ENCODE results near the gene ST6GALNAC3.

ST6GALNAC3 gene

DNA sequence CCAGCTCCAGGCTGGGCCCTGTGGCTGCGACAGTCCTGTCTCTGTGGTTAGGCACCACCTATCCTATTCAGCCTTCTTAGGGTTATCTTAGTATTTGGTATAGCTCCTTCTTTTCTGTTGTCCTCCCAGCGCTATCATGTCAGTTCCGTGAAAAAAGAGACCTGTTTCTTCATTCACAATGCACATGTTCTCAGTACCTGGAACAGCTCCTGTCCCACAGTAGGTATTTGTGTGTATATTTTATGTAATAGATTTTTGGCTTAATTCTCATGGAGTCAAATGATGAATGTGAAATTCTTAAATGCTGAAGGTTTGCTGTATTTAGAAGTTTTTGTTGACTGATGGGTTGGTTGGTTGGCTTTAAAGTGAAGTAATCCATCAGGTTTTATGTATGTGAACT, 279.7 kb downstream of the ST6GALNAC3 start:
- no peak for DNase-seq

DNA sequence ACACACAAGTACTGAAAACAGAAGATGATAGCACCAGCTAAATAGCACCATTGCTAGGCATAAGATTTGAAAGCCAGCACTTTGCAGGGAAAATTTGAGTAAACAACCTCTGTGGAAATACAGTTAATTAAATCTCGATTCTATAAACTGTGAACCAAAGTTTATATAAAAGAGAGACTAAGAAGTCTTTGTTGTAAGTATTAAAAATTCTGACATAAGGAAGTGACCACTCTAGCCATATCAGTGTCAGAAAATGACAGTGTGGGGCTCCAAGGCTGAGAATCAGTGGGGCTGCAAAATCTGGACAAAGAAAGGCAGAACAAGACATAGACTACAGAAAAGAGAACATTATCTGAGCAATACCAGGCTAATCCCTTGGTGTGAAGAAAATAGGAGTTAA, 292.2 kb downstream of the ST6GALNAC3 start:
- DNase-seq = no peak

DNA sequence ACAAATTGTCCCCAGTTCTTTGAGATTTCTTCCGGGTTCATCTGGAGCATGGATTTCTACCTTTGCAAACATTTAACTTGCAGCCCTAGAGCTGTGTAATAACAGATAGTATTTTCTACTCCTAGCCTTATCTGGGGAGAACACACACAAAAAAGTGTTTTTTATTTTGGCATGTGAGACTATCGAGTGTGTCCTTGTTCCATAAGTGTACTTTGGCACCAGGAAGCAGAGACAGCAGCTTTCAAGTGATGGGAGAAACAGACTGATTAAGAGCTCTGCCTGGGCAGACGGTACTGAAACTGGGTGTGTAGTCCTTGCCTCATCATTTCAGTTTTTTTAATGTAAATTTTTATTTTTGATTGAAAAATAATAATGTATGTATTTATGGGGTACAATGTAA, 297.4 kb downstream of the ST6GALNAC3 start:
- no peak for DNase-seq

DNA sequence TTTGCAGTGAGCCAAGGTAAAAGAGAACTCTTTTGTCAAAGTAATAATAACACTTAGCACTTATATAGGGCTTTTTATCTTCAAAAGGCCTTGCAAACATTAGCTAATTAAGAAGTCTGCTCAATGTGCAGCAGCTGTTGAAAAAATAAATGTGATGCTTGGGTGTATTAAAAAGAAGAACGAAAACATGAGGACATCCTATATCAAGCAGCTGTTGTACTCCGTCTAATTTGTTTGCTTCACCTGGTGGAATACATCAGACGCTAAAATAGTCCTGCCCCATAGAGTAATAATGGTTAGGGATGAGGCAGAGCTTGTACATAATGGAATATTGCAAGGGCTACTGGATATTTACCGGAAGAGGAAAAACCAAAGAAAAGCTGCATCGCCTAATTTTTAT, 299.5 kb downstream of the ST6GALNAC3 start:
- DNase-seq = peak; percentile 9

DNA sequence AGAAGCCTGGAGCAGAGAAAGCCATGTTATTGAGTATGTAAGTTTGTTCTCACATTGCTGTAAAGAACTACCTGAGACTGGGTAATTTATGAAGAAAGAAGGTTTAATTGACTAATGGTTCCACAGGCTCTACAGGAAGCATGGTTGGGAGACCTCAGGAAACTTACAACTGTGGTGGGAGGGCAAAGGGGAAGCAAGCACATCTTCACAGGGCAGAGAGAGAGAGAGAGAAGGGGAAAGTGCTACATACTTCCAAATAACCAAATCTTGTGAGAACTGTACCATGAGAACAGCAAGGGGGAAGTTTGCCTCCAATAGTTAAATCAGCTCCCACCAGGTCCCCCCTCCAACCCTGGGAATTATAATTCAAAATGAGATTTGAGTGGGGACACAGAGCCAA, 302.7 kb downstream of the ST6GALNAC3 start:
- DNase-seq = no peak

DNA sequence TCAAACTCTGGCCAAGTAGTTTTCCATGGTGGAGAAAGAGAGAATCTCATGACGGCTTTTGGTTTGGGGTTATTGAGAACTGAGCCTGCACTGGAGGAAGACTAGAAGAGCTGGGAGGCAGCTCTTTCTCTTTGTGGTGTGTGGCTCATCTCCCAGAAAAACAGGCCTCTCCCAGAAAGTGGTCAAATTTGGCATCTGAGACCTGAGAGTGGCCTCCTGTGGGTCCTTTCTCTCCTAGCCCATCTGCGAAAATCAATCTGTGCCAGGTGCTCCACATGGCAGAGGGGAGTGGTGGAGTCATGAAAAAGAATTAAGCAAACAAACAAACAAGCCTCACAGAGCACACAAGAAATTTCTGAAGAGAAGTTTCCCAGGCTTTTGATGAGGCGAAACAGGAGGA, 305.0 kb downstream of the ST6GALNAC3 start:
- no peak for DNase-seq

DNA sequence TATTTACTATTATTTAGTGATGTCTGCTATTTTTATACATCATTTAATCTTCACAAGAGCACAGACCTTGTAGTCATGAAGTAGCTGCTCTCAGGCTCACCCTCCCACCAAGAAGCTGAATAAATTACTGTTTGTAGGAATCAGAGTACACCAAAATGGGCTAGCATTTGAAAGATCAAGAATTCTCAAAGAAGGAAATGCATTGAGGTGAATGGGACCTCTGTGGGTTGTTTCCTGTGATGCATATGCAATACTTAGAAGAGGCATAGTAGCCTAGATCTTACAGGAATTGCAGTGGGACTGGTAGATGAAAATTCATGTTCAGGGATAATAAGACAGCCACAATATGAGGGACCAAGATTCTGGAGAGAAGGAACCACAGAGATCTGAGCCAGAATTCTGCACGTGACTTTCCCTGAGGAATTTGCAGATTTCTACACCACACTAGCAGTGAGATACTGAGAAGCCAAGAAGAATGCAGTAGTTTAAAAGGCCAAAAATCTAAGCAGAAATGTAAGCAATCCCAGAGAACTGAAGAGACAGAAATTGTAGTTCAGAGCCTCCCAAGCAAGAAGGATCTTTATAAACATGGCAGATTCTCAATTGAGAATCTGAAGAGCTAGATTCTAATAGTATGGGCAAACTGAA, 307.0 kb downstream of the ST6GALNAC3 start:
- DNase-seq = no peak

DNA sequence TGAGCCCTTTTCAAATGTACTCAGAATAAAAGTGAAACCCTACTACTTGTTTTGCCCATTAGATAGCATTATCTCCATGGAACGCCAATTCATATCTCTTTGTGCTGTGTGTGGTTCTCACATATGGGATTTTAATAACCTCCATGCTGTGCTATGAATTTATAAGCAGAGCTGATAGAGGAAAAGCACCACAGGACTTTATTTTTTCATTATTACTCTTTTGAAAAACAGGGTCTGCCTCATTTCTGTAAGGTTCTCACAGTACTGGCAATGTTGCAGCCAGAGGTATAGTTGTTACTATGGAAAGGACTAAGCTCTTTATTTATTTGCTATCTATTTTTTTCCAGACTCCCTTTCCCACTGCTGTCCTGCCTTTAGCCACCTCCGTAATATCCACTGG, 313.7 kb downstream of the ST6GALNAC3 start:
- no peak for DNase-seq

DNA sequence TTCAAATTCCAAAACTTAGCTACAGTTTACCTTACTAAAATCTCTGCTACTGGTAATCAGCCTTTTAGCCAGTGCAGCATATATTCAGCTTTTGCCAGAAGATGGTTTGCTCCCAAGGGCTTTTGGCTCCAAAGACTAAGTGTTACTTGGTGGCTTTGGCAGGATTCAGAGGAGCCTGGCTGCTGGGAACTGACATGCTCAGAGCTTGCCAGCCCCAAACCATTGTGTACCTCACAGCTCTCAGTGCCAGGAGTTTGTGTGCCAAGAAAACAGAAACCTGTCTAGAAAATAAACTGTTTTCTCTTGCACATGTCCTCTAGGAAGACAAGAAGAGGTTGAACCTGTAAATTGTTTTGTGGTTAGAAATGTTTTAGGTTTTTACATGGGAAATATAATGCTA, 315.9 kb downstream of the ST6GALNAC3 start:
- no peak for DNase-seq

DNA sequence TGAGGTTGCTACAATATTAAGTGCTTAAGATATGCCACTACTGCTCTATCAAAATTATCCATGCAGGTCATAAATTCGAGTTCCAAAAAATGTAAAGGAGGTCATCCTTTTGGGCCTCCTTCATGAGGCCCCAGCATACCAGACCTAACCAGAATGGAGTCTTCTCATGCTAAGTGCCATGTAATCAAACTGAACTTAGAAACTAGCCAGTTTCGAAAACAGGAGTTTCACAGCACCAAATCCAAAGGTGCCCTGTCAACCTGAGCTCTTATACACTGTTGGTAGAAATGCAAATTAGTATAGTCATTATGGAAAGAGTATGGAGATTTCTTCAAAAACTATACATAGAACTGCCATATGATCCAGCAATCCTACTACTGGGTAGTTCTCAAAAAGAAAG, 320.5 kb downstream of the ST6GALNAC3 start:
- DNase-seq = no peak

DNA sequence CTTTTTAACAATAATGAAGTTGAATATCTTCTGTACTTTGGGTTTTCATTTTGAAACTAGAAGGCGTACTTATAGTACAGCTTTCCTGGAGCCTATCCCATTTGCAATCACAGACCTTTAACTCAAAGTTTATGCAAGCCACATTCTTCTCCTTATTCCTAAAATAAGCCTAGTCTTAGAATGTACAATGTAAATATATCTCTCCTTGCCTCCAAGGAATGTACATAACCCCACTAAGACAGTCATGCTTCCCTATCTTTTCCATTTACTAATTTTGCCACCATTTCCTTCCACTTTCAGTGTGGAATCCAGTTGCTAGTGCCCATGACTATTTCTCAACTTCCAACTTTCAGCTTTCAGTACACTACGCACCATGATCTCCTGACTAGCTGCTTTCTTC, 327.6 kb downstream of the ST6GALNAC3 start:
- DNase-seq = no peak

DNA sequence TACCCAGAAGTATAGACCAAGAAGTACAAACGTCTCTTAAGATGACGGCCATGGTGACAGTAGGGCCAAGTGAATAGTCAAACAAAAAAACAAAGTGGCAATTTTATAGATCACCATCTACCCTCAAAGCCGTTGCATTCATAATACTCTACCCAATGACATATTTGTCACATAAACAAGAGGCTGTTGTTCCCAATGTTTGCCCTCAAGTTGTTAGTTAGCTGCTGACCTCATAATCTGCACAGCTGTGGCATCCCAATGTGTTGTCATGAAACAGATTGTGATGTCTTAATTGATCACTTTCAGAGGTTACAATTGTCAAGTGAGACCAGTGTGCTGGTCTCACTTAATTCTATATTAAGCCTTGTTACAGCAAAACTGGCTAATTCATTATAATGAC, 333.8 kb downstream of the ST6GALNAC3 start:
- DNase-seq = no peak

DNA sequence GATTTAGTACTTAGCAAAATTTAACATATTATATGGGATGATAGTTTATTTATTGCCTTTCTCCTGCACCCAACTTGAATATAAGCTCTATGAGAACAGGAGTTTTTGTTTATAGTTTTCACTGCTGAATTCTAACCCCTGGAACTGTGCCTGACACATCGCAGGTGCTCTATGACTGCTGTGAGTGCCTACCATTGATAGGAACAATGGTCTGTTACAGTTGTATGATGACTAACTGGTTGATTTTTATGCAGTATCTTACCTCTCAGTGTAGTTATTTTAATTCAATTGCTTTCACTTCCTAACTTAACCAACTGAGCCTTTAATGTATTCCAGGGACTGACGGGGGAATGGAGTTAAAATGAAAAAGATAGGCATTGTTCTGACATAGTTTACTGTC, 336.0 kb downstream of the ST6GALNAC3 start:
- no peak for DNase-seq

DNA sequence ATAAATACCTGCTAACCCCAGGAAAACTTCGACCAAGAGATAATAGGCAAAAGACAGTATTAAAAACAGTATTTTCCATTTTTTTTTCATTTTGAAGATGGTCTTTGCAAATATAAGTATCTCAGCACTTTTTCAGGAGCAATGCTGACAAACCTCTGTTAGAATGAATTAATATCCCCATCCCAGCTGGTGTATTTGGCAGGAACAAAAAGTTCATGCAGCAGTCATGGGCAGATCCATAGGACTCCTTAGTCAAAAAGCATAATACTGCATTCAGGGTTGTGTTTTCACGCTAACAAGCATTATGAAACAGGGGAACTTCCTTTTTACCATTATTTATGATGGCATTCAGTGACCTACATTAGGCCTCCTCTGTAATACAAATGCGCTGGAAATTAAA, 344.0 kb downstream of the ST6GALNAC3 start:
- no peak for DNase-seq

DNA sequence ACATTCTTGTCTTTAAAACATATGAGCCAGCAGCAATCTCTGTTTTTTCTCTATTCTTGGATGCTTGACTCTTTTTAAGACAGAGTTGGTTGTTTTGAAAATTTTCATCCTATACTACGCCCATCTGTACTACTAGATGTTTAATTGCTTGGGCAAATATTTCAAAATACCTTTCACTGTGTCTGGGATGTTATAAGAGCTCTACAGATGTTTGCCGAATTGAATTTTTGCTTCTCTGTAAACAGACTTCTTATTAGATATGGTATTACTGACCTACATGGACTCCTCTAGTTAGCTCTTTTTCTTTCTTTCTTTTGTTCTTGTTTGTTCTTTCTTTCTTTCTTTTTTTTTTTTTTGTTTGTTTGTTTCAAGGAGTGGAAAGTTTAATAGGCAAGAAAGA, 345.1 kb downstream of the ST6GALNAC3 start:
- no peak for DNase-seq

DNA sequence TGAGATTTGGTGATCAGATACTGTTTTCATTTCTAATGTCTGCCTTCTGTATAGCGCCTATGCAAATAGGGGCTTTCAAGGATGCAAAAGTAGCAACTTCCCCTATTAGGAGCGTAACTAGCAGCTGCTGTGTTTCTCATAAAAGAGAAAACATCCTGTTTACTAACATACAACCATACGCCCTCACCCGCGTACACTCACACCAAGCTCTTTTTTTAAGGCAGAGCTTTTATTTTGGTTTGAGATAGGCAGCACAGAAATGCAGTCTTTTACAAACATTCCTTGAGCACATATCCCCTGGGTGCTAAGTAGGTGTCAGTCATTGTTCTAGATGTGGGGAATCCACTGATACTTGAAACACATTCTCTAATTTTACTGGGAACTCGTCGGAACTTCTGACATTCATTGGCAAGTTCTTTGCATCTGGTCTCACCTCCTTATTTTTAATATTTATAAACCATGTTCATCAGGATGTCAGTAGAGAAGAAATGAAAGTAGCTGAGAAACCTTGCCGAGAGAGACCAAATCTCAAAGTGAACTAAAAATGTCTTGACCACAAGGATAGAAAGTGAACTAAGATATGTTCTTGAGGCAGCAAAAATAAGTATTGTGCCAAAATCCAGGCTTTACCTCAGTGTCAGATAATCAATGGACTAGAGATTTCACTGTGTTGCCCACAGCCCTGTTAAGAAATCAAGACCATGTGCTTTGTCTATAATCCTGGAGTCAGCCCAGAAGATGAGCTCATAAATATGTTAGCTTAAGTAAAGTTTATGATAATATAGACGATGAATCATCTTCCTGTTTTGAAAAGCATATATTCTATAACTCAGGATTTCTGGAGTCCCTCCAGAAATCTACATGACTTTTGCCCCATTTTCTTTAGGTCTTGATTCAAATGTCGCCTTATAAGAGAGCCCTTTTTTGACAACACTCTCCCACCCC, 350.9 kb downstream of the ST6GALNAC3 start:
- DNase-seq = no peak

DNA sequence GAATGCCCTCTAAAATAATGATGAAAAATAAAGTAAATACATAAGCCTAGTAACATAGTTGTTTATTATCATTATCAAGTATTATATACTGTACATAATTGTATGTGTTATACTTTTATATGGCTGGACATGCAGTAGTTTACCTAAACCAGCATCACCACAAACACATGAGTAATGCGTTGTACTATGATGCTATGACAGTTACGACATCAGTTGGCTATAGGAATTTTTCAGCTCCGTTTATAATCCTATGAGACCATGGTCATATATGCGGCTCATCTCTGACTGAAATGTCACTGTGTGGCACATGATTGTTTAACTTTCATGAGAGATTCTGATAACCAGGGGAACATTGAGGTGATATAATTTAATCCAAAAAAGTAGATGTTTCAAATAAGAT, 352.1 kb downstream of the ST6GALNAC3 start:
- no peak for DNase-seq

DNA sequence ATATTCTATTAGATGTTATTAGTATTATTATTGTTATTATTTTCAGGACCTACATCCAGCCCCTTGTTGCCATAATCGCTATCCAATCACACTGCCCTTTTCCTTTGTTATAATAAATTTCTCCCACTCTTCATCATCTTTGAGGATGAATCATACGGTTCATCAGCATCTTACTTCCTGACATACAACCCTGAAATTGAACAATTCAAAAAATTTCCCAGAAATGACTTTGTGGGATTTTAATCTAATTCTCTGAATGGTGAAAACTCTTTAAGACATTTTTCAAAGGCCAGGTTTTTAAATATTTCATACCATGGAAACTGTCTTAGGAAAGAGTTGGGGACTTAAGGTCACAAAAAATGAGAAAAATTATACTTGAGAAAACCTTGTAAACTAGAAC, 353.5 kb downstream of the ST6GALNAC3 start:
- no peak for DNase-seq

DNA sequence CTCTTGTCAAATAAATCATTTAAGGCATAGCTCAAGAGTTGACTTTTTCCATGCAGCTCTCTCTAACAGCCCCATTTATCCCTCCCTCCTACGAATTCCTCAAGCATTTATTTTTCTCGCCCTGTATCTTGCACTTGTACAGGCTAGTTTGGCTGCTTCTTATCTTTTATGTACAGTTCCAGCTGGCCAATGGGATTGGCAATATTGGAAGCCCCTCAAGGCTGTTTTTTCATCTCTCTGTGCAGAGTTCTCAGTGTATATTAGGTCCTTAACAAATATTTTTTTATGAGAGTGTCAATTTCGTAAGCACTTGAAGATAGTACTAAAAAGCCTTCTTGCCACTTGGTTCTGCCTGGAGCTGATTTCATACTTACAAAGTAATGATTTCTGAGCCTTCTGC, 356.0 kb downstream of the ST6GALNAC3 start:
- no peak for DNase-seq

DNA sequence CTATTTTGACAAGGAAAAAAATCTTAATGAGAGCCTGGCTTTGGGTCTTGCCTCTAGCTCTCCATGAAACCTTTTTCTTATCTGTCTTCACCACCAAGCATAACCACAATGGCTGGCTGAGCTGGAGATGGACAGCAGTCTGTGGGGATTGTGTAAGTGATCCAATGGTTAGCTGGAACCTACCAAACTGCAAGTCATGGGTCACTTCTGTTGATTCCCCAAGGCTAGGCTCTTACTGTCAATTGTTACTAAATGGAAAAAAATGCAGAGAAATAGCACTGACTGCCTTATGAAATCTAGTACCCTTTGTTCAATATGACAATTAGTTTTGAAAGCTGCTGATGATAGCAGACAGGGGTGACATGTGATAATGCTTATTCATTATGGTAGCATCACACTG, 359.0 kb downstream of the ST6GALNAC3 start:
- no peak for DNase-seq

DNA sequence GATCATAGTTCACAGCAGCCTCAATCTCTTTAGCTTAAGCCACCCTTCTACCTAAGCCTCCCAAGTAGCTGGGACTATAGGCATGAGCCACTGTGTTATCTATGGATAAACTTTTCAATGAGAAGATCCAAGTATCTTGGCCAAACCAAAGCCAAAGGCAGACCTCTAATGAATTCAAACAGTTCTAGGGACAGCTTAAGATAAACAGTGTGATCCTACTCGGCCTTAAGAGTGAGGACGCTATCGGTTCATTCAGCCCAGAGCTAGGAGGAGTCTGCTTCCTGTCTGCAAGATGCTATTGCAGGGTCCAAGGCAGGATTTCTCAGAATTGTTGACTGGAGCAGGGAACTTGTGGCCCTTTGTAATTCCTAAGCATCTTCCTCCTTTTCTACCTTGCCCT, 368.7 kb downstream of the ST6GALNAC3 start:
- no peak for DNase-seq

DNA sequence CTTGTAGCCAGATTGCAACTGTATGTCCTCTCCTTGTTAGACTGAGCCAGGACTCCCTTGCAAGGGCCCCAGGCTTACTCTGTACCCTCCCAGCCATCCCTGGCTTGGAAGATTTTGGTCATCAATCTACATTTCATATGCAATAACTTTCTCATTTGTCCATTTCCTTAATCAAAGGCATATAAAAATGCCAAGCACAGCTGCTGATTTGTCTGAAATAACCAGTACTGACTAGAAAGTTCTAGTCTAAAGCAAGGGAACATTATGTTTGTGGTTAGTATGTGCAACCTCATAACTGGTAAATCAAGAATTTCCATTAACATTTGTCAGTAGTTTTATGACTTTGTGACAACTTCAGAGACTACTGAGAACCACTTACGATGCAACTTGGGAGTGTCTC, 370.2 kb downstream of the ST6GALNAC3 start:
- DNase-seq = no peak

DNA sequence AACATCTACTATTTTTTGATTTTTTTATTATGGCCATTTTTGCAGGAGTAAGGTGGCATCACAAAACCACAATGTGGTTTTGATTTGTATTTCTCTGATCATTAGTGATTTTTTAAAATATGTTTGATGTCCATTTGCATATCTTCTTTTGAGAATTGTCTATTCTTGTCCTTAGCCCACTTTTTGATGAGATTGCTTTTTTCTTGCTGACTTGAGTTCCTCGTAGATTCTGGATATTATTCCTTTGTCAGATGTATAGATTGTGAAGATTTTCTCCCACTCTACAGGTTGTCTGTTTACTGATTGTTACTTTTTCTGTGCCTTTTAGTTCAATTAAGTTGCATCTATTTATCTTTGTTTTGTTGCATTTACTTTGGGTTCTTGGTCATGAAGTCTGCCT, 375.7 kb downstream of the ST6GALNAC3 start:
- no peak for DNase-seq

DNA sequence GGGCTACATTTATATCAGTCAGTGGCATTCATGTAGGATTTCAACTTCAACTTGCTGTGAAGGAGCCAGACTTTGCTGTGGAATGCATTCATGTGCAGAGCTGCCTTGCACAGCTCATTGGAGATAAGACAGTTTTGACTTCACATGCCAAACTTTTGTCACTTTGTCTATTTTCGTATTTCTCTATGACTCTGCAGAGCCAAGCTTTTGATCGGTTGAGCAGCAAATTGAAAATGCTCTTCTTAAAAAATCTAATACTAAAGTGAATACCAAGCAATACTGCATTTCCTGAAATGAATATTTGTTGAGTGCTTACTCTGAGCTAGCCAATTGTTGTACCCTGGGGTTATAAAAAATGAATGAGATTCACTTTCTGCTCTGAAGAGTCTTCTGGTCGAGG, 388.7 kb downstream of the ST6GALNAC3 start:
- no peak for DNase-seq

DNA sequence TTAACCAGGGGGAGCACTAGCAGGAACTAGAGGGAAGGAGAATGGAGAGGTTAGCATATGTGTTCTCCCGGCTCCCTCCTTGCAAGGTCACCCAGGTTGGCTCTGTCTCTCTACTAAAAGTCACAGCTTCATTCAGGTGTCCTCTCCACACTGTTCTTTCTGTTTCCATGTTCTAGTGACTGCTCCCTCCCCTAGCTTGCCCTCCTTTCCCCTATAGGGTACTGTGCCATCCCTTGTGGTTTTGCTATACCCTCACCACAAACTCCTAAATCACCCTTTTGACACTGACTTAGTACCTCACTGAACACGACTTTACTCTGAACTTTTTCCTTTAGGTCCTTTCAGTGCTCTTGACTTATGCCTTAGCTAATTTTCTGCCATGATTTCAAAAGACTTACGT, 389.3 kb downstream of the ST6GALNAC3 start:
- DNase-seq = no peak

All from NCI-H1417 treated with DMSO at 0.1 percent for 48 hours (cell line).